Smooth muscle cell of the brain vasculature (primary cell): Measurements from ENCODE around the gene RDH8.

Experiments used
- DNase-seq: peaks from one replicate; pipeline ENCODE4 v3.0.0-alpha.2; 2012; ENCODE audit warnings: low read depth, low spot score

Gene RDH8

GRCh38 chr19:10013316-10013715 is at the start of gene RDH8:
Gene RDH8 (plus strand): TSS chr19:10013483. CDS start chr19:10013498, 15 bp downstream.
- no peak for DNase-seq

GRCh38 chr19:9966024-9966423 is 47.3 kb upstream of the RDH8 start:
- no peak for DNase-seq

GRCh38 chr19:9966448-9966847 is 46.8 kb upstream of the RDH8 start:
- DNase-seq, result no peak

GRCh38 chr19:9967326-9967725 is 46.0 kb upstream of the RDH8 start:
- DNase-seq, result no peak

GRCh38 chr19:9968820-9969687 is 44.2 kb upstream of the RDH8 start:
- DNase-seq, result no peak

GRCh38 chr19:9969688-9969975 is 43.7 kb upstream of the RDH8 start:
- DNase-seq, result no peak

GRCh38 chr19:9970481-9970880 is 42.8 kb upstream of the RDH8 start:
- DNase-seq, result no peak

GRCh38 chr19:9971166-9971897 is 42.0 kb upstream of the RDH8 start:
- DNase-seq, result no peak

- DNase-seq, result no peak
Observed at GRCh38 chr19:9972103-9972502, 41.2 kb upstream of the RDH8 start.

- no peak for DNase-seq
Observed at GRCh38 chr19:9981406-9982260, 31.6 kb upstream of the RDH8 start.

GRCh38 chr19:9986787-9987281 is 26.4 kb upstream of the RDH8 start:
- no peak for DNase-seq

- DNase-seq, result no peak
Observed at GRCh38 chr19:9989504-9989903, 23.8 kb upstream of the RDH8 start.

GRCh38 chr19:9991425-9992191 is 21.7 kb upstream of the RDH8 start:
- no peak for DNase-seq

GRCh38 chr19:9995084-9995483 is 18.2 kb upstream of the RDH8 start:
- no peak for DNase-seq

- DNase-seq, result no peak
Observed at GRCh38 chr19:9995999-9996398, 17.3 kb upstream of the RDH8 start.

GRCh38 chr19:9996541-9996940 is 16.7 kb upstream of the RDH8 start:
- no peak for DNase-seq

- DNase-seq, result no peak
Observed at GRCh38 chr19:10000171-10000826, 13.0 kb upstream of the RDH8 start.

- DNase-seq, result no peak
Observed at GRCh38 chr19:10001899-10002298, 11.4 kb upstream of the RDH8 start.

- DNase-seq, result no peak
Observed at GRCh38 chr19:10003271-10003670, 10.0 kb upstream of the RDH8 start.

GRCh38 chr19:10004617-10005016 is 8.7 kb upstream of the RDH8 start:
- no peak for DNase-seq
